ENCODE data around the gene SDF2. TPM values are rescaled to one million over a fixed set of nuclear protein-coding genes. Genes with fewer than 3 reads are reported as not detected.

SDF2 gene
- total RNA-seq, 4 donors from 2014 or later = 35.9 to 50.1 (median 43.3) TPM

GRCh38 chr17:28624148-28624547 is 37.6 kb downstream of the SDF2 start:
- Histone ChIP-seq H3K27ac (no peak overlapping the region), H3K36me3 (no peaks in the 10 kb centered on the region), H3K9me3 (no peaks in the 10 kb centered on the region), H3K4me3 (no peak overlapping the region), H3K4me1 (no peaks in the 10 kb centered on the region), H3K27me3 (no peaks in the 10 kb centered on the region)
- intact Hi-C loops (cut with DNase I; ENCODE audit: low total_unique reads) = no loop called here
- no peak for DNase-seq
- TF ChIP-seq CTCF (IDR thresholded peaks at IDR 0.05) (no peak), POLR2A (IDR thresholded peaks at IDR 0.05) (no peak)

GRCh38 chr17:28623696-28624095 is 38.0 kb downstream of the SDF2 start:
- no peak for TF ChIP-seq POLR2A (IDR thresholded peaks at IDR 0.05)
- TF ChIP-seq CTCF (IDR thresholded peaks at IDR 0.05) = no peak
- no peak overlapping the region for H3K27ac ChIP-seq
- intact Hi-C loops (cut with DNase I; ENCODE audit: low total_unique reads) = no loop called here
- no peak overlapping the region for H3K4me3 ChIP-seq
- no peak for DNase-seq
- no peaks in the 10 kb centered on the region for H3K9me3 ChIP-seq
- H3K27me3 ChIP-seq = no peaks in the 10 kb centered on the region
- H3K4me1 ChIP-seq = no peaks in the 10 kb centered on the region
- H3K36me3 ChIP-seq = no peaks in the 10 kb centered on the region

- DNase-seq = no peak
These were observed 39.5 kb downstream of the SDF2 start for GRCh38 chr17:28622186-28622585.

GRCh38 chr17:28620010-28620409 is 41.7 kb downstream of the SDF2 start:
- no peak for DNase-seq
- H3K4me1 ChIP-seq = no peaks in the 10 kb centered on the region
- H3K36me3 ChIP-seq = no peaks in the 10 kb centered on the region
- intact Hi-C loops (cut with DNase I; ENCODE audit: low total_unique reads) = no loop called here
- H3K9me3 ChIP-seq = no peaks in the 10 kb centered on the region
- no peak overlapping the region for H3K27ac ChIP-seq
- H3K4me3 ChIP-seq = no peak overlapping the region
- TF ChIP-seq CTCF (IDR thresholded peaks at IDR 0.05) (no peak), POLR2A (IDR thresholded peaks at IDR 0.05) (no peak)
- no peaks in the 10 kb centered on the region for H3K27me3 ChIP-seq

More at GRCh38 chr17:28622186-28622585, 39.5 kb downstream of the SDF2 start:
- TF ChIP-seq POLR2A (IDR thresholded peaks at IDR 0.05) (no peak), CTCF (IDR thresholded peaks at IDR 0.05) (no peak)
- H3K4me1 ChIP-seq = no peaks in the 10 kb centered on the region
- H3K27ac ChIP-seq = no peak overlapping the region
- intact Hi-C loops (cut with DNase I; ENCODE audit: low total_unique reads) = no loop called here
- no peak overlapping the region for H3K4me3 ChIP-seq
- H3K9me3 ChIP-seq = no peaks in the 10 kb centered on the region
- H3K36me3 ChIP-seq = no peaks in the 10 kb centered on the region
- no peaks in the 10 kb centered on the region for H3K27me3 ChIP-seq

GRCh38 chr17:28618464-28618863 is 43.2 kb downstream of the SDF2 start:
- no peak for TF ChIP-seq POLR2A (IDR thresholded peaks at IDR 0.05)
- TF ChIP-seq CTCF (IDR thresholded peaks at IDR 0.05) = no peak
- Histone ChIP-seq H3K27ac (no peak overlapping the region), H3K36me3 (no peaks in the 10 kb centered on the region), H3K4me3 (no peak overlapping the region), H3K9me3 (no peaks in the 10 kb centered on the region), H3K27me3 (no peaks in the 10 kb centered on the region), H3K4me1 (no peaks in the 10 kb centered on the region)
- intact Hi-C loops (cut with DNase I; ENCODE audit: low total_unique reads) = loop anchor here (10.0 kb wide), 1 partner anchor 74 kb away; no protein-coding TSS in a partner anchor
- DNase-seq = no peak
